ENCODE data around the gene SFMBT1. TPM values are rescaled to one million over a fixed set of nuclear protein-coding genes. Genes with fewer than 3 reads are reported as not detected.

The SFMBT1 gene
- total and polyA plus RNA-seq, 2 of the 8 experiments (the other 6 are each of a cell fraction or from before 2014, with no cell fraction given): 8.1 to 16.8 TPM

DNA sequence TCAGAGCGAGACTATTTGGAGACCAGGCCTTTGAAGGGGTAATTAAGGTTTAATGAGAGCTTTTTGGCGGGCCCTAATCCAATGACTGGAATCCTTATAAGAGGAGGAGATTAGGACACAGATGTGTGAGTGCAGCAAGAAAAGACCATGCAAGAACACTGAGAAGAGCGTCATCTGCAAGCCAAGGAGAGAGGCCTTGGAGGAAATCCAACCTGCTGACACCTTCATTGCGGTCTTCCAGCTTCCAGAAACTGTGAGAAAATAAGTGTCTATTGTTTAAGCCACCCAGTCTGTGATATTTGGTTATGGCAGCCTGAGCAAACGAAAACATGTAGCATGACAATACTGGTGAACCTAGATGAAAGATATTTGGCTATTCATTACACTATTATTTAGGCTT lies 188.0 kb downstream of the SFMBT1 start:
- no peaks in the 10 kb centered on the region for H3K36me3 ChIP-seq (ENCODE audit: control insufficient read depth in 2 of 4, insufficient read depth in 4 of 4, low read length in 3 of 4)
- H2BK20ac ChIP-seq (ENCODE audit: low read length): no peak overlapping the region
- no peak overlapping the region for H3K56ac ChIP-seq (replicated peaks; ENCODE audit: insufficient read length, low read depth, low read length)
- H3K27ac ChIP-seq (ENCODE audit: low read depth, low read length): no peak overlapping the region
- H3K4ac ChIP-seq (replicated peaks; ENCODE audit: insufficient read length, low read depth, low read length): no peak overlapping the region
- WGBS, 2 experiments (ENCODE audit: extremely low coverage in 1 of 2, insufficient coverage in 1 of 2, insufficient read length in 1 of 2, insufficient replicate concordance in 2 of 2, low coverage in 1 of 2, low lambda C conversion rate in 2 of 2, missing lambda C conversion rate in 1 of 2): 89% methylated on average over 5 of the region's 5 CpGs; no CpG with 5 or more reads in 1 of the 2 experiments
- no peak overlapping the region for H2BK15ac ChIP-seq (ENCODE audit: low read length)
- no peak overlapping the region for H2AFZ ChIP-seq (ENCODE audit: low read length)
- H2BK5ac ChIP-seq (ENCODE audit: low read depth, low read length): no peak overlapping the region
- no peak for DNase-seq (ENCODE audit: low read depth in 1 of 2, low spot score in 2 of 2)
- H3K23me2 ChIP-seq (ENCODE audit: low read depth, low read length): no peaks in the 10 kb centered on the region
- no peak overlapping the region for H2AK5ac ChIP-seq (ENCODE audit: low read depth, low read length)
- H3K23ac ChIP-seq (ENCODE audit: insufficient read length): no peak overlapping the region
- H3K79me1 ChIP-seq (ENCODE audit: low read depth, low read length): no peaks in the 10 kb centered on the region
- no peak overlapping the region for H4K91ac ChIP-seq (replicated peaks; ENCODE audit: insufficient read length, low read length)
- H4K5ac ChIP-seq (ENCODE audit: insufficient read length, low read depth, low read length): no peak overlapping the region
- no peaks in the 10 kb centered on the region for H3K4me1 ChIP-seq (replicated peaks in 1 of 4; ENCODE audit: control insufficient read depth in 3 of 4, insufficient read depth in 4 of 4, low read length in 3 of 4)
- POLR2A ChIA-PET (ENCODE audit: partially characterized antibody): no interaction called here
- no peaks in the 10 kb centered on the region for H3K27me3 ChIP-seq (replicated peaks in 1 of 4; ENCODE audit: control insufficient read depth in 3 of 4, extremely low read depth in 1 of 4, insufficient read depth in 3 of 4, low read length in 3 of 4)
- CTCF ChIA-PET (ENCODE audit: partially characterized antibody): interaction anchor here (0.9 to 2.2 kb wide), 4 partner anchors 9 to 77 kb away, joined by 3 to 6 read pairs (median 4); no protein-coding TSS in a partner anchor
- H3K79me2 ChIP-seq (ENCODE audit: control insufficient read depth in 1 of 2, insufficient read depth in 2 of 2, low read length in 2 of 2): no peaks in the 10 kb centered on the region
- TF ChIP-seq GTF2F1 (IDR thresholded peaks at IDR 0.05; ENCODE audit: borderline replicate concordance, low read depth, low read length) (no peak), POLR2AphosphoS5 (IDR thresholded peaks at IDR 0.05; ENCODE audit: low read depth, low read length) (no peak), ASH2L (IDR thresholded peaks at IDR 0.05; ENCODE audit: low read length) (no peak), FOSL1 (IDR thresholded peaks at IDR 0.05; ENCODE audit: insufficient read depth, low read depth, low read length) (no peak)
- H2BK120ac ChIP-seq (replicated peaks; ENCODE audit: low read depth, low read length): no peak overlapping the region
- H2BK12ac ChIP-seq (ENCODE audit: low read depth, low read length): no peak overlapping the region
- no peak overlapping the region for H3K18ac ChIP-seq (ENCODE audit: extremely low read depth, low read length)
- H4K20me1 ChIP-seq (replicated peaks in 1 of 2; ENCODE audit: control insufficient read depth in 1 of 2, insufficient read depth in 2 of 2, low read length in 2 of 2): peaks cover 0 to 6% of the 10 kb centered on the region in 2 experiments
- no peaks in the 10 kb centered on the region for H3K9me3 ChIP-seq (ENCODE audit: insufficient read depth in 2 of 2, low read depth in 1 of 2, low read length in 1 of 2)
- no peak overlapping the region for H3K9ac ChIP-seq (replicated peaks in 1 of 4; ENCODE audit: extremely low read depth in 1 of 4, low read depth in 3 of 4, low read length in 3 of 4)
- H3K14ac ChIP-seq (ENCODE audit: insufficient read length): no peak overlapping the region
- H3K4me2 ChIP-seq (ENCODE audit: insufficient read depth in 1 of 2, low read depth in 2 of 2, low read length in 2 of 2): no peak overlapping the region
- FAIRE-seq: no peak
- no peak overlapping the region for H4K8ac ChIP-seq (ENCODE audit: extremely low read depth, insufficient read depth, low read length)
- no peak overlapping the region for H3K4me3 ChIP-seq (ENCODE audit: extremely low read depth in 1 of 4, insufficient read depth in 2 of 4, low read depth in 3 of 4, low read length in 4 of 4)
